ENCODE results near the gene DUS1L. TPM values are rescaled to one million over a fixed set of nuclear protein-coding genes. Genes with fewer than 3 reads are reported as not detected.

The DUS1L gene
- total and polyA plus RNA-seq, 2 experiments from 2014 or later, result 66.0 to 122 TPM

DNA sequence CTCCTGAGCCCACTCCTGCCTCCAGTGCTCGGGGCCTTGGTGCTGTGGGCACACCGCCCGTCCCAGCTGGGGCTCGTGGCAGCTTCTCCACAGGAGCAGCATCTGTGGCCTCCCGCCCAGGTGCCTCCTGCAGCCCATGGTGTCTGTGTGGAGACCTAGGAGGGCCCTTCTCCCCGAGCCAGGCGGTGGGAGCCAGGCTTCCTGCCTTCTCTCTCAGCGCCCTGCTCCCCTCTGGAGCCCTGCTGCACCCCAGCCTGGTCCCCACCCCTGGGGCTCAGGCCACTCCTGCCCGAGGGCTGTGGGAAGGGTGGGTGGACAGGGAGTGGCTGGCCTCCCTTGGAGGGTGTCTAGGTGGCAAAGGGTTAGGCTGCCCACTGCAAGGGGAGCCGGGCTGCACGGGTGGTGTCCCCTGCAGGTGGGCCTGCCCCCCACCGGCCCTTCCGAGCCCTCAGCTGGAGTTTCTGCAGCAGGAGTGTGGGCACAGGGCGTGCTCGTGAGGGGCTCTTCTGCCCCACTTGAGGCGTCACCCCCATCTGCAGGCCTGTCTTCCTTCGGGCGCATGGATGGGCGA is 53.9 kb downstream of the DUS1L start:
- no peaks in the 10 kb centered on the region for H3K36me3 Mint-ChIP-seq (ENCODE audit: low read depth)
- H3K27ac Mint-ChIP-seq, result no peak overlapping the region
- Histone ChIP-seq H4K20me1 (replicated peaks; ENCODE audit: insufficient read depth) (no peaks in the 10 kb centered on the region), H3K36me3 (ENCODE audit: insufficient read depth) (no peaks in the 10 kb centered on the region), H3K27ac (ENCODE audit: low read depth) (no peak overlapping the region), H3K4me2 (no peak overlapping the region), H3K79me2 (replicated peaks; ENCODE audit: insufficient read depth) (no peaks in the 10 kb centered on the region), H3K27me3 (ENCODE audit: insufficient read depth) (no peaks in the 10 kb centered on the region), H3K4me1 (ENCODE audit: insufficient read depth) (no peaks in the 10 kb centered on the region), H2AFZ (no peak overlapping the region), H3K9me2 (ENCODE audit: insufficient read depth) (no peaks in the 10 kb centered on the region), H3F3A (replicated peaks; ENCODE audit: low read depth) (no peaks in the 10 kb centered on the region), H3K4me3 (no peak overlapping the region)
- peaks cover 4% of the 10 kb centered on the region for H3K27me3 Mint-ChIP-seq (ENCODE audit: insufficient read depth, low read depth, poor library complexity)
- ATAC-seq (no peak), DNase-seq (ENCODE audit: low spot score) (no peak)
- no peaks in the 10 kb centered on the region for H3K9me3 Mint-ChIP-seq
- no peaks in the 10 kb centered on the region for H3K4me1 Mint-ChIP-seq
- no peak overlapping the region for H3K4me3 Mint-ChIP-seq
- TF ChIP-seq ZNF114 (CRISPR knock-in tag; IDR thresholded peaks at IDR 0.05) (no peak), CREB1 (CRISPR knock-in tag; IDR thresholded peaks at IDR 0.05; ENCODE audit: low read depth) (no peak), EZH2phosphoT487 (IDR thresholded peaks at IDR 0.05; ENCODE audit: unreplicated experiment) (no peak), NANOG (IDR thresholded peaks at IDR 0.05; ENCODE audit: borderline replicate concordance) (no peak), EZH2 (IDR thresholded peaks at IDR 0.05; ENCODE audit: low read depth, unreplicated experiment) (no peak), POLR2AphosphoS5 (IDR thresholded peaks at IDR 0.05; ENCODE audit: low read depth) (no peak), JUNB (IDR thresholded peaks at IDR 0.05; ENCODE audit: unreplicated experiment) (no peak), ZNF331 (CRISPR knock-in tag; IDR thresholded peaks at IDR 0.05; ENCODE audit: low read depth) (no peak), STAT1 (IDR thresholded peaks at IDR 0.05; ENCODE audit: unreplicated experiment) (no peak)
- TF ChIP-seq, protein P1, sequence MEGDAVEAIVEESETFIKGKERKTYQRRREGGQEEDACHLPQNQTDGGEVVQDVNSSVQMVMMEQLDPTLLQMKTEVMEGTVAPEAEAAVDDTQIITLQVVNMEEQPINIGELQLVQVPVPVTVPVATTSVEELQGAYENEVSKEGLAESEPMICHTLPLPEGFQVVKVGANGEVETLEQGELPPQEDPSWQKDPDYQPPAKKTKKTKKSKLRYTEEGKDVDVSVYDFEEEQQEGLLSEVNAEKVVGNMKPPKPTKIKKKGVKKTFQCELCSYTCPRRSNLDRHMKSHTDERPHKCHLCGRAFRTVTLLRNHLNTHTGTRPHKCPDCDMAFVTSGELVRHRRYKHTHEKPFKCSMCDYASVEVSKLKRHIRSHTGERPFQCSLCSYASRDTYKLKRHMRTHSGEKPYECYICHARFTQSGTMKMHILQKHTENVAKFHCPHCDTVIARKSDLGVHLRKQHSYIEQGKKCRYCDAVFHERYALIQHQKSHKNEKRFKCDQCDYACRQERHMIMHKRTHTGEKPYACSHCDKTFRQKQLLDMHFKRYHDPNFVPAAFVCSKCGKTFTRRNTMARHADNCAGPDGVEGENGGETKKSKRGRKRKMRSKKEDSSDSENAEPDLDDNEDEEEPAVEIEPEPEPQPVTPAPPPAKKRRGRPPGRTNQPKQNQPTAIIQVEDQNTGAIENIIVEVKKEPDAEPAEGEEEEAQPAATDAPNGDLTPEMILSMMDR (conservative IDR thresholded peaks at IDR 0.05; ENCODE audit: low read depth in 2 of 2), result no peak
- TF ChIP-seq, protein P2, sequence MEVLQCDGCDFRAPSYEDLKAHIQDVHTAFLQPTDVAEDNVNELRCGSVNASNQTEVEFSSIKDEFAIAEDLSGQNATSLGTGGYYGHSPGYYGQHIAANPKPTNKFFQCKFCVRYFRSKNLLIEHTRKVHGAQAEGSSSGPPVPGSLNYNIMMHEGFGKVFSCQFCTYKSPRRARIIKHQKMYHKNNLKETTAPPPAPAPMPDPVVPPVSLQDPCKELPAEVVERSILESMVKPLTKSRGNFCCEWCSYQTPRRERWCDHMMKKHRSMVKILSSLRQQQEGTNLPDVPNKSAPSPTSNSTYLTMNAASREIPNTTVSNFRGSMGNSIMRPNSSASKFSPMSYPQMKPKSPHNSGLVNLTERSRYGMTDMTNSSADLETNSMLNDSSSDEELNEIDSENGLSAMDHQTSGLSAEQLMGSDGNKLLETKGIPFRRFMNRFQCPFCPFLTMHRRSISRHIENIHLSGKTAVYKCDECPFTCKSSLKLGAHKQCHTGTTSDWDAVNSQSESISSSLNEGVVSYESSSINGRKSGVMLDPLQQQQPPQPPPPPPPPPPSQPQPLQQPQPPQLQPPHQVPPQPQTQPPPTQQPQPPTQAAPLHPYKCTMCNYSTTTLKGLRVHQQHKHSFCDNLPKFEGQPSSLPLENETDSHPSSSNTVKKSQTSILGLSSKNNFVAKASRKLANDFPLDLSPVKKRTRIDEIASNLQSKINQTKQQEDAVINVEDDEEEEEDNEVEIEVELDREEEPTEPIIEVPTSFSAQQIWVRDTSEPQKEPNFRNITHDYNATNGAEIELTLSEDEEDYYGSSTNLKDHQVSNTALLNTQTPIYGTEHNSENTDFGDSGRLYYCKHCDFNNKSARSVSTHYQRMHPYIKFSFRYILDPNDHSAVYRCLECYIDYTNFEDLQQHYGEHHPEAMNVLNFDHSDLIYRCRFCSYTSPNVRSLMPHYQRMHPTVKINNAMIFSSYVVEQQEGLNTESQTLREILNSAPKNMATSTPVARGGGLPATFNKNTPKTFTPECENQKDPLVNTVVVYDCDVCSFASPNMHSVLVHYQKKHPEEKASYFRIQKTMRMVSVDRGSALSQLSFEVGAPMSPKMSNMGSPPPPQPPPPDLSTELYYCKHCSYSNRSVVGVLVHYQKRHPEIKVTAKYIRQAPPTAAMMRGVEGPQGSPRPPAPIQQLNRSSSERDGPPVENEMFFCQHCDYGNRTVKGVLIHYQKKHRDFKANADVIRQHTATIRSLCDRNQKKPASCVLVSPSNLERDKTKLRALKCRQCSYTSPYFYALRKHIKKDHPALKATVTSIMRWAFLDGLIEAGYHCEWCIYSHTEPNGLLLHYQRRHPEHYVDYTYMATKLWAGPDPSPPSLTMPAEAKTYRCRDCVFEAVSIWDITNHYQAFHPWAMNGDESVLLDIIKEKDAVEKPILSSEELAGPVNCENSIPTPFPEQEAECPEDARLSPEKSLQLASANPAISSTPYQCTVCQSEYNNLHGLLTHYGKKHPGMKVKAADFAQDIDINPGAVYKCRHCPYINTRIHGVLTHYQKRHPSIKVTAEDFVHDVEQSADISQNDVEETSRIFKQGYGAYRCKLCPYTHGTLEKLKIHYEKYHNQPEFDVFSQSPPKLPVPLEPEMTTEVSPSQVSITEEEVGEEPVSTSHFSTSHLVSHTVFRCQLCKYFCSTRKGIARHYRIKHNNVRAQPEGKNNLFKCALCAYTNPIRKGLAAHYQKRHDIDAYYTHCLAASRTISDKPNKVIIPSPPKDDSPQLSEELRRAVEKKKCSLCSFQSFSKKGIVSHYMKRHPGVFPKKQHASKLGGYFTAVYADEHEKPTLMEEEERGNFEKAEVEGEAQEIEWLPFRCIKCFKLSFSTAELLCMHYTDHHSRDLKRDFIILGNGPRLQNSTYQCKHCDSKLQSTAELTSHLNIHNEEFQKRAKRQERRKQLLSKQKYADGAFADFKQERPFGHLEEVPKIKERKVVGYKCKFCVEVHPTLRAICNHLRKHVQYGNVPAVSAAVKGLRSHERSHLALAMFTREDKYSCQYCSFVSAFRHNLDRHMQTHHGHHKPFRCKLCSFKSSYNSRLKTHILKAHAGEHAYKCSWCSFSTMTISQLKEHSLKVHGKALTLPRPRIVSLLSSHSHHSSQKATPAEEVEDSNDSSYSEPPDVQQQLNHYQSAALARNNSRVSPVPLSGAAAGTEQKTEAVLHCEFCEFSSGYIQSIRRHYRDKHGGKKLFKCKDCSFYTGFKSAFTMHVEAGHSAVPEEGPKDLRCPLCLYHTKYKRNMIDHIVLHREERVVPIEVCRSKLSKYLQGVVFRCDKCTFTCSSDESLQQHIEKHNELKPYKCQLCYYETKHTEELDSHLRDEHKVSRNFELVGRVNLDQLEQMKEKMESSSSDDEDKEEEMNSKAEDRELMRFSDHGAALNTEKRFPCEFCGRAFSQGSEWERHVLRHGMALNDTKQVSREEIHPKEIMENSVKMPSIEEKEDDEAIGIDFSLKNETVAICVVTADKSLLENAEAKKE (CRISPR knock-in tag; IDR thresholded peaks at IDR 0.05), result no peak
- TF ChIP-seq, protein P3, sequence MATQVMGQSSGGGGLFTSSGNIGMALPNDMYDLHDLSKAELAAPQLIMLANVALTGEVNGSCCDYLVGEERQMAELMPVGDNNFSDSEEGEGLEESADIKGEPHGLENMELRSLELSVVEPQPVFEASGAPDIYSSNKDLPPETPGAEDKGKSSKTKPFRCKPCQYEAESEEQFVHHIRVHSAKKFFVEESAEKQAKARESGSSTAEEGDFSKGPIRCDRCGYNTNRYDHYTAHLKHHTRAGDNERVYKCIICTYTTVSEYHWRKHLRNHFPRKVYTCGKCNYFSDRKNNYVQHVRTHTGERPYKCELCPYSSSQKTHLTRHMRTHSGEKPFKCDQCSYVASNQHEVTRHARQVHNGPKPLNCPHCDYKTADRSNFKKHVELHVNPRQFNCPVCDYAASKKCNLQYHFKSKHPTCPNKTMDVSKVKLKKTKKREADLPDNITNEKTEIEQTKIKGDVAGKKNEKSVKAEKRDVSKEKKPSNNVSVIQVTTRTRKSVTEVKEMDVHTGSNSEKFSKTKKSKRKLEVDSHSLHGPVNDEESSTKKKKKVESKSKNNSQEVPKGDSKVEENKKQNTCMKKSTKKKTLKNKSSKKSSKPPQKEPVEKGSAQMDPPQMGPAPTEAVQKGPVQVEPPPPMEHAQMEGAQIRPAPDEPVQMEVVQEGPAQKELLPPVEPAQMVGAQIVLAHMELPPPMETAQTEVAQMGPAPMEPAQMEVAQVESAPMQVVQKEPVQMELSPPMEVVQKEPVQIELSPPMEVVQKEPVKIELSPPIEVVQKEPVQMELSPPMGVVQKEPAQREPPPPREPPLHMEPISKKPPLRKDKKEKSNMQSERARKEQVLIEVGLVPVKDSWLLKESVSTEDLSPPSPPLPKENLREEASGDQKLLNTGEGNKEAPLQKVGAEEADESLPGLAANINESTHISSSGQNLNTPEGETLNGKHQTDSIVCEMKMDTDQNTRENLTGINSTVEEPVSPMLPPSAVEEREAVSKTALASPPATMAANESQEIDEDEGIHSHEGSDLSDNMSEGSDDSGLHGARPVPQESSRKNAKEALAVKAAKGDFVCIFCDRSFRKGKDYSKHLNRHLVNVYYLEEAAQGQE (IDR thresholded peaks at IDR 0.05; ENCODE audit: unreplicated experiment), result no peak
- TF ChIP-seq, protein P4, sequence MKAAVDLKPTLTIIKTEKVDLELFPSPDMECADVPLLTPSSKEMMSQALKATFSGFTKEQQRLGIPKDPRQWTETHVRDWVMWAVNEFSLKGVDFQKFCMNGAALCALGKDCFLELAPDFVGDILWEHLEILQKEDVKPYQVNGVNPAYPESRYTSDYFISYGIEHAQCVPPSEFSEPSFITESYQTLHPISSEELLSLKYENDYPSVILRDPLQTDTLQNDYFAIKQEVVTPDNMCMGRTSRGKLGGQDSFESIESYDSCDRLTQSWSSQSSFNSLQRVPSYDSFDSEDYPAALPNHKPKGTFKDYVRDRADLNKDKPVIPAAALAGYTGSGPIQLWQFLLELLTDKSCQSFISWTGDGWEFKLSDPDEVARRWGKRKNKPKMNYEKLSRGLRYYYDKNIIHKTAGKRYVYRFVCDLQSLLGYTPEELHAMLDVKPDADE (IDR thresholded peaks at IDR 0.05), result no peak

Measured in GM23338 (cell line).